ENCODE results near the gene TRAP1. TPM values are rescaled to one million over a fixed set of nuclear protein-coding genes. Genes with fewer than 3 reads are reported as not detected.

The TRAP1 gene
- total RNA-seq, 2 donors from 2014 or later: 33.2 to 51.1 TPM

GRCh38 chr16:3734758-3735221 lies 17.5 kb upstream of the TRAP1 start:
- TF ChIP-seq CTCF (IDR thresholded peaks at IDR 0.05): no peak
- DNase-seq (ENCODE audit: low spot score) (no peak), ATAC-seq (ENCODE audit: insufficient number of reproducible peaks, low FRiP score, low read depth) (no peak)
- H3K4me1 ChIP-seq (ENCODE audit: control insufficient read depth in 1 of 2, low read depth in 2 of 2): no peaks in the 10 kb centered on the region
- H3K9me3 ChIP-seq: no peaks in the 10 kb centered on the region
- H3K27me3 ChIP-seq (replicated peaks; ENCODE audit: insufficient read depth): no peaks in the 10 kb centered on the region
- peaks cover 83% of the 10 kb centered on the region for H3K36me3 ChIP-seq
- H3K4me3 ChIP-seq: no peak overlapping the region
- H3K27ac ChIP-seq: no peak overlapping the region

GRCh38 chr16:3734084-3734757 lies 16.9 kb upstream of the TRAP1 start:
- no peak for TF ChIP-seq CTCF (IDR thresholded peaks at IDR 0.05)
- no peaks in the 10 kb centered on the region for H3K27me3 ChIP-seq (replicated peaks; ENCODE audit: insufficient read depth)
- no peaks in the 10 kb centered on the region for H3K9me3 ChIP-seq
- ATAC-seq (ENCODE audit: insufficient number of reproducible peaks, low FRiP score, low read depth) (no peak), DNase-seq (ENCODE audit: low spot score) (no peak)
- no peaks in the 10 kb centered on the region for H3K4me1 ChIP-seq (ENCODE audit: control insufficient read depth in 1 of 2, low read depth in 2 of 2)
- peaks cover 83% of the 10 kb centered on the region for H3K36me3 ChIP-seq
- no peak overlapping the region for H3K4me3 ChIP-seq
- H3K27ac ChIP-seq: no peak overlapping the region

GRCh38 chr16:3732171-3732570 lies 14.8 kb upstream of the TRAP1 start:
- Histone ChIP-seq H3K4me3 (no peak overlapping the region), H3K36me3 (peaks cover 81% of the 10 kb centered on the region), H3K27ac (no peak overlapping the region)

GRCh38 chr16:3731126-3731935 lies 14.0 kb upstream of the TRAP1 start:
- Histone ChIP-seq H3K27ac (no peak overlapping the region), H3K9me3 (no peaks in the 10 kb centered on the region), H3K27me3 (replicated peaks; ENCODE audit: insufficient read depth) (no peaks in the 10 kb centered on the region), H3K4me1 (ENCODE audit: control insufficient read depth in 1 of 2, low read depth in 2 of 2) (no peaks in the 10 kb centered on the region), H3K4me3 (no peak overlapping the region), H3K36me3 (peaks cover 78% of the 10 kb centered on the region)
- TF ChIP-seq CTCF (IDR thresholded peaks at IDR 0.05): no peak
- DNase-seq (ENCODE audit: low spot score) (no peak), ATAC-seq (ENCODE audit: insufficient number of reproducible peaks, low FRiP score, low read depth) (no peak)

More at GRCh38 chr16:3732171-3732570, 14.8 kb upstream of the TRAP1 start:
- ATAC-seq (ENCODE audit: insufficient number of reproducible peaks, low FRiP score, low read depth): no peak
- TF ChIP-seq CTCF (IDR thresholded peaks at IDR 0.05): no peak
- no peak for DNase-seq (ENCODE audit: low spot score)
- Histone ChIP-seq H3K27me3 (replicated peaks; ENCODE audit: insufficient read depth) (no peaks in the 10 kb centered on the region), H3K9me3 (no peaks in the 10 kb centered on the region), H3K4me1 (ENCODE audit: control insufficient read depth in 1 of 2, low read depth in 2 of 2) (no peaks in the 10 kb centered on the region)
